IPS DF 6.9 (cell line): ENCODE results near the gene WHRN.

Experiments
- DNase-seq: peaks from one replicate; pipeline ENCODE4 v3.0.0-alpha.2; 2013; ENCODE audit warnings: low read depth, low spot score
- H3K27ac ChIP-seq: one replicate; pipeline ENCODE4 v1.5.1; 2013; ENCODE audit warnings: low read length, control low read depth
- H3K27me3 ChIP-seq: 2 replicates; pipeline ENCODE4 v1.6.1; 2013; ENCODE audit warnings: mild to moderate bottlenecking, low read length; ENCODE audit not compliant: control insufficient read depth, insufficient read depth
- H3K36me3 ChIP-seq: 2 replicates; pipeline ENCODE4 v1.6.1; 2013; ENCODE audit warnings: low read length; ENCODE audit not compliant: control insufficient read depth, insufficient read depth
- H3K4me1 ChIP-seq: 2 replicates; pipeline ENCODE4 v1.6.1; 2013; ENCODE audit warnings: low read length; ENCODE audit not compliant: control insufficient read depth, insufficient read depth
- H3K4me3 ChIP-seq: 2 replicates; pipeline ENCODE4 v1.5.1; 2013; ENCODE audit warnings: mild to moderate bottlenecking, low read length
- H3K9me3 ChIP-seq: 2 replicates; pipeline ENCODE4 v1.6.1; 2013; ENCODE audit warnings: low read length, inconsistent platforms; ENCODE audit not compliant: control insufficient read depth, insufficient read depth
- WGBS: extraction: QIAGEN DNeasy Blood & Tissue Kit; methylation state at CpG from one replicate; pipeline ENCODE4 v1.1.7; 2013; ENCODE audit warnings: mixed read lengths, missing lambda C conversion rate; ENCODE audit not compliant: insufficient read length, insufficient coverage; 5-methylcytosine and 5-hydroxymethylcytosine counted together

Gene WHRN

GRCh38 chr9:114461468-114461867, 43.8 kb downstream of the WHRN start:
- no peaks in the 10 kb centered on the region for H3K36me3 ChIP-seq
- no peak overlapping the region for H3K4me3 ChIP-seq
- WGBS, result no CpG with 5 or more reads among the region's 4 CpGs
- H3K9me3 ChIP-seq, result no peaks in the 10 kb centered on the region
- H3K27me3 ChIP-seq, result no peaks in the 10 kb centered on the region
- H3K27ac ChIP-seq, result no peak overlapping the region
- H3K4me1 ChIP-seq, result no peaks in the 10 kb centered on the region; the same call in 1 of the 2 replicates
- DNase-seq, result no peak

- H3K4me3 ChIP-seq, result no peak overlapping the region
- no peaks in the 10 kb centered on the region; the same call in 1 of the 2 replicates for H3K4me1 ChIP-seq
- no peaks in the 10 kb centered on the region for H3K9me3 ChIP-seq
- H3K27ac ChIP-seq, result no peak overlapping the region
- no CpG with 5 or more reads among the region's 8 CpGs for WGBS
- H3K27me3 ChIP-seq, result no peaks in the 10 kb centered on the region
- DNase-seq, result no peak
- H3K36me3 ChIP-seq, result no peaks in the 10 kb centered on the region
These were observed 44.6 kb downstream of the WHRN start for GRCh38 chr9:114460513-114461199.

GRCh38 chr9:114459464-114459863, 45.8 kb downstream of the WHRN start:
- Histone ChIP-seq H3K9me3 (no peaks in the 10 kb centered on the region), H3K4me3 (no peak overlapping the region), H3K36me3 (no peaks in the 10 kb centered on the region), H3K27ac (no peak overlapping the region), H3K27me3 (no peaks in the 10 kb centered on the region), H3K4me1 (no peaks in the 10 kb centered on the region; the same call in 1 of the 2 replicates)
- no peak for DNase-seq
- no CpG with 5 or more reads among the region's 5 CpGs for WGBS

GRCh38 chr9:114456929-114457328, 48.3 kb downstream of the WHRN start:
- no peak for DNase-seq
- no peaks in the 10 kb centered on the region for H3K36me3 ChIP-seq
- no CpG with 5 or more reads among the region's 1 CpG for WGBS

GRCh38 chr9:114454652-114455051, 50.6 kb downstream of the WHRN start:
- no peaks in the 10 kb centered on the region for H3K9me3 ChIP-seq
- H3K4me3 ChIP-seq, result no peak overlapping the region
- H3K4me1 ChIP-seq, result 0 out of 2 replicates have a peak, but pooled peaks cover 1% of the 10 kb centered on the region
- no CpG with 5 or more reads among the region's 1 CpG for WGBS
- H3K27me3 ChIP-seq, result no peaks in the 10 kb centered on the region
- H3K36me3 ChIP-seq, result no peaks in the 10 kb centered on the region
- no peak for DNase-seq
- H3K27ac ChIP-seq, result no peak overlapping the region

More at GRCh38 chr9:114456929-114457328, 48.3 kb downstream of the WHRN start:
- no peak overlapping the region for H3K27ac ChIP-seq
- H3K4me1 ChIP-seq, result no peaks in the 10 kb centered on the region; the same call in 1 of the 2 replicates
- no peaks in the 10 kb centered on the region for H3K27me3 ChIP-seq
- no peaks in the 10 kb centered on the region for H3K9me3 ChIP-seq
- H3K4me3 ChIP-seq, result no peak overlapping the region

- Histone ChIP-seq H3K27ac (no peak overlapping the region), H3K27me3 (no peaks in the 10 kb centered on the region), H3K36me3 (no peaks in the 10 kb centered on the region), H3K4me3 (no peak overlapping the region), H3K4me1 (0 out of 2 replicates have a peak, but pooled peaks cover 1% of the 10 kb centered on the region), H3K9me3 (no peaks in the 10 kb centered on the region)
- DNase-seq, result no peak
- WGBS, result no CpG with 5 or more reads among the region's 12 CpGs
These were observed 52.8 kb downstream of the WHRN start for GRCh38 chr9:114452219-114453165.

GRCh38 chr9:114451707-114452031, 53.6 kb downstream of the WHRN start:
- no peak for DNase-seq
- WGBS, result no CpG with 5 or more reads among the region's 1 CpG

GRCh38 chr9:114450833-114451706, 54.2 kb downstream of the WHRN start:
- WGBS, result no CpG with 5 or more reads among the region's 12 CpGs
- Histone ChIP-seq H3K36me3 (no peaks in the 10 kb centered on the region), H3K4me3 (no peak overlapping the region), H3K27me3 (no peaks in the 10 kb centered on the region), H3K9me3 (no peaks in the 10 kb centered on the region), H3K4me1 (0 out of 2 replicates have a peak, but pooled peaks cover 1% of the 10 kb centered on the region), H3K27ac (no peak overlapping the region)
- DNase-seq, result no peak

More at GRCh38 chr9:114451707-114452031, 53.6 kb downstream of the WHRN start:
- H3K9me3 ChIP-seq, result no peaks in the 10 kb centered on the region
- no peaks in the 10 kb centered on the region for H3K27me3 ChIP-seq
- H3K4me1 ChIP-seq, result 0 out of 2 replicates have a peak, but pooled peaks cover 1% of the 10 kb centered on the region
- H3K36me3 ChIP-seq, result no peaks in the 10 kb centered on the region
- H3K4me3 ChIP-seq, result no peak overlapping the region
- no peak overlapping the region for H3K27ac ChIP-seq

GRCh38 chr9:114450181-114450580, 55.1 kb downstream of the WHRN start:
- H3K36me3 ChIP-seq, result no peaks in the 10 kb centered on the region
- no peaks in the 10 kb centered on the region for H3K9me3 ChIP-seq
- WGBS, result no CpG with 5 or more reads among the region's 3 CpGs
- H3K4me3 ChIP-seq, result no peak overlapping the region
- H3K27me3 ChIP-seq, result no peaks in the 10 kb centered on the region
- 0 out of 2 replicates have a peak, but pooled peaks cover 1% of the 10 kb centered on the region for H3K4me1 ChIP-seq
- no peak for DNase-seq
- no peak overlapping the region for H3K27ac ChIP-seq

- H3K9me3 ChIP-seq, result no peaks in the 10 kb centered on the region
- 0 out of 2 replicates have a peak, but pooled peaks cover 1% of the 10 kb centered on the region for H3K4me1 ChIP-seq
- no peak for DNase-seq
- WGBS, result no CpG with 5 or more reads among the region's 5 CpGs
- H3K27ac ChIP-seq, result no peak overlapping the region
- H3K36me3 ChIP-seq, result no peaks in the 10 kb centered on the region
- no peak overlapping the region for H3K4me3 ChIP-seq
- no peaks in the 10 kb centered on the region for H3K27me3 ChIP-seq
These were observed 56.0 kb downstream of the WHRN start for GRCh38 chr9:114449236-114449635.
